ENCODE measurements around the gene CPO.

DNA sequence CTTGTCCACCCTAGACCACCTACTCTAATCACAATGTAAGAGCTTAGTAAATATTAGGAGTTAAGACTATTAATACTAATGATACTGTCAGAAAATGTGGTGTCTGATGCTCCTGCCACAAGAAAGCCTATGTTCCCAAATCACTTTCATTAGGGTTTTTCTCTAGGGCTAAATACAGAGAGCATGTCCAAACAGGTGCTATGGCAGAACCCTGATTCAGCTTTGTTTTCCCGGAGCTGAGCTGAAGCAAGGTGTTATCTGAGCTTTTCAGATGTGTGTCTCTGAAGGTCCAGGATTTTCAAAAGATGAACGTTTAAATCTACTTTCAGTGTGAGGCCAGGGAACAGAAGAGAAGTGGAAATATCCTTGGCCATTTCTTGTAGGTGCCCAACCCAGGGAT, 40.6 kb downstream of the CPO start:
- TF ChIP-seq NRF1 (conservative IDR thresholded peaks at IDR 0.05 in 1 of 2, IDR thresholded peaks at IDR 0.05 in 1 of 2) (no peak), ZNF175 (CRISPR knock-in tag; IDR thresholded peaks at IDR 0.05; ENCODE audit: low read depth) (no peak), ZNF232 (CRISPR knock-in tag; IDR thresholded peaks at IDR 0.05) (no peak), IRF2 (CRISPR knock-in tag; IDR thresholded peaks at IDR 0.05) (no peak), ZBTB17 (CRISPR knock-in tag; IDR thresholded peaks at IDR 0.05) (no peak), SAFB2 (IDR thresholded peaks at IDR 0.05; ENCODE audit: borderline replicate concordance, low read depth, low read length, severe bottlenecking) (no peak), SETDB1 (IDR thresholded peaks at IDR 0.05; ENCODE audit: low read length) (no peak), CREM (IDR thresholded peaks at IDR 0.05; ENCODE audit: low read depth) (no peak), FOXK2 (conservative IDR thresholded peaks at IDR 0.05 in 1 of 2, IDR thresholded peaks at IDR 0.05 in 1 of 2; ENCODE audit: low read depth in 2 of 2) (no peak), ZBED1 (IDR thresholded peaks at IDR 0.05) (no peak), MAZ (CRISPR knock-in tag; conservative IDR thresholded peaks at IDR 0.05 in 1 of 2, IDR thresholded peaks at IDR 0.05 in 1 of 2) (no peak), KDM1A (IDR thresholded peaks at IDR 0.05) (no peak), CBX5 (IDR thresholded peaks at IDR 0.05; ENCODE audit: borderline replicate concordance, low read depth) (no peak), GATAD2A (IDR thresholded peaks at IDR 0.05) (no peak)
